ENCODE data around the gene CDK8. TPM values are rescaled to one million over a fixed set of nuclear protein-coding genes. Genes with fewer than 3 reads are reported as not detected.

CDK8 gene
- total RNA-seq, 4 donors from 2014 or later = 20.3 to 26.3 (median 23.8) TPM

GRCh38 chr13:26344980-26345379 lies 91.1 kb downstream of the CDK8 start:
- no peaks in the 10 kb centered on the region for H3K27me3 ChIP-seq
- TF ChIP-seq EP300 (IDR thresholded peaks at IDR 0.05) = no peak
- no peak for TF ChIP-seq POLR2A (IDR thresholded peaks at IDR 0.05; ENCODE audit: low read depth)
- no peak for TF ChIP-seq CTCF (IDR thresholded peaks at IDR 0.05)
- TF ChIP-seq POLR2AphosphoS5 (IDR thresholded peaks at IDR 0.05) = no peak
- no peaks in the 10 kb centered on the region for H3K4me1 ChIP-seq
- no peak overlapping the region for H3K27ac ChIP-seq (replicated peaks in 1 of 4)
- 88% methylated on average over 4 of the region's 4 CpGs for WGBS
- H3K4me3 ChIP-seq = no peak overlapping the region
- peaks cover 0 to 9% (median 4%) of the 10 kb centered on the region in 4 donors for H3K36me3 ChIP-seq
- DNase-seq (ENCODE audit: extremely low spot score) = no peak
- H3K9me3 ChIP-seq = no peaks in the 10 kb centered on the region
- intact Hi-C loops (cut with DNase I) = no loop called here

DNA sequence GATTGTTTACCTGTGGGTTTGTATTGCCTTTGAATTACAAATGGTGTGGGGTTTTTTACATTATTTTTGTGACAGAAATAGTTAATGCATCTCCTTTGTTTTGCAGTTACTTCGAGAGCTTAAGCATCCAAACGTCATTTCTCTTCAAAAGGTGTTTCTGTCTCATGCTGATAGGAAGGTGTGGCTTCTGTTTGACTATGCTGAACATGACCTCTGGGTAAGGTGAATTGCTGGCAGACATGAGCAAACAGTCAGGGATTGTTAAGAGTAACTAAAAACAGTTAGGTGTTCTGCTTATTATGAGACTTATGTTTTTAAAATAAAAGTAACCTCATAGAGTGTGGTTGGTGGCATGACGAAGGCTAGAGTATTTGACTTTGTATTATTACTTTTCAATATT lies 95.0 kb downstream of the CDK8 start:
- intact Hi-C loops (cut with DNase I) = no loop called here
- no peak overlapping the region for H3K27ac ChIP-seq (replicated peaks in 1 of 4)
- H3K9me3 ChIP-seq = no peaks in the 10 kb centered on the region
- no peak overlapping the region for H3K4me3 ChIP-seq
- WGBS = 82% methylated on average over 3 of the region's 3 CpGs
- peaks cover 0 to 23% (median 7%) of the 10 kb centered on the region in 4 donors for H3K36me3 ChIP-seq
- no peaks in the 10 kb centered on the region for H3K4me1 ChIP-seq
- no peaks in the 10 kb centered on the region for H3K27me3 ChIP-seq
- DNase-seq (ENCODE audit: extremely low spot score) = no peak
- TF ChIP-seq CTCF (IDR thresholded peaks at IDR 0.05) (no peak), EP300 (IDR thresholded peaks at IDR 0.05) (no peak), POLR2AphosphoS5 (IDR thresholded peaks at IDR 0.05) (no peak), POLR2A (IDR thresholded peaks at IDR 0.05; ENCODE audit: low read depth) (no peak)

DNA sequence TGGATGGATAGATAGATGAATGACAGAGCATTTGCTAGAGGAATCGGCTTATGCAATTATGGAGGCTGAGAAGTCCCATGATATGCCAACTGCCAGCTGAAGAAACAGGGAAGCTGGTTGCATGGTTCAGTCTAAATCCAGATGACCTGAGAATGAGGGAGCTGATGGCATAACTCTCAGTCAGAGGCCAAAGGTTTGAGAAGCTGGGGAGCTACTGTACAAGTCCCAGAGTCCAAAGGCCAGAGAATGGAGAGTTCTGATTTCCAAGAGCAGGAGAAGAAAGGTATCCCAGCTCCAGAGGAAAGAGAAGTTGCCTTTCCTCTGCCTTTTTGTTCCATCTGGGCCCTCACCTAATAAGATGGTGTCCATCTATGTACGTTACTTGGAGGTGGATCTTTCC lies 108.3 kb downstream of the CDK8 start:
- H3K9me3 ChIP-seq = no peaks in the 10 kb centered on the region
- intact Hi-C loops (cut with DNase I) = no loop called here
- H3K27me3 ChIP-seq = no peaks in the 10 kb centered on the region
- WGBS = 92% methylated on average over 2 of the region's 2 CpGs
- H3K36me3 ChIP-seq = peaks cover 0 to 8% (median 2%) of the 10 kb centered on the region in 4 donors
- DNase-seq (ENCODE audit: extremely low spot score) = no peak
- H3K27ac ChIP-seq (replicated peaks in 1 of 4) = no peak overlapping the region
- H3K4me1 ChIP-seq = no peaks in the 10 kb centered on the region
- no peak for TF ChIP-seq POLR2A (IDR thresholded peaks at IDR 0.05; ENCODE audit: low read depth)
- TF ChIP-seq POLR2AphosphoS5 (IDR thresholded peaks at IDR 0.05) = no peak
- TF ChIP-seq CTCF (IDR thresholded peaks at IDR 0.05) = no peak
- no peak for TF ChIP-seq EP300 (IDR thresholded peaks at IDR 0.05)
- H3K4me3 ChIP-seq = no peak overlapping the region

GRCh38 chr13:26370553-26370952 lies 116.6 kb downstream of the CDK8 start:
- TF ChIP-seq EP300 (IDR thresholded peaks at IDR 0.05) = no peak
- TF ChIP-seq CTCF (IDR thresholded peaks at IDR 0.05) = no peak
- no peak for TF ChIP-seq POLR2AphosphoS5 (IDR thresholded peaks at IDR 0.05)
- no peak for TF ChIP-seq POLR2A (IDR thresholded peaks at IDR 0.05; ENCODE audit: low read depth)
- Histone ChIP-seq H3K9me3 (no peaks in the 10 kb centered on the region), H3K27ac (replicated peaks in 1 of 4) (no peak overlapping the region), H3K27me3 (no peaks in the 10 kb centered on the region), H3K4me1 (peaks cover 0 to 6% (median 0%) of the 10 kb centered on the region in 4 donors), H3K4me3 (no peak overlapping the region), H3K36me3 (peaks cover 0 to 5% (median 0%) of the 10 kb centered on the region in 4 donors)
- 49% methylated on average over 2 of the region's 2 CpGs for WGBS
- DNase-seq (ENCODE audit: extremely low spot score) = no peak
- intact Hi-C loops (cut with DNase I) = no loop called here

DNA sequence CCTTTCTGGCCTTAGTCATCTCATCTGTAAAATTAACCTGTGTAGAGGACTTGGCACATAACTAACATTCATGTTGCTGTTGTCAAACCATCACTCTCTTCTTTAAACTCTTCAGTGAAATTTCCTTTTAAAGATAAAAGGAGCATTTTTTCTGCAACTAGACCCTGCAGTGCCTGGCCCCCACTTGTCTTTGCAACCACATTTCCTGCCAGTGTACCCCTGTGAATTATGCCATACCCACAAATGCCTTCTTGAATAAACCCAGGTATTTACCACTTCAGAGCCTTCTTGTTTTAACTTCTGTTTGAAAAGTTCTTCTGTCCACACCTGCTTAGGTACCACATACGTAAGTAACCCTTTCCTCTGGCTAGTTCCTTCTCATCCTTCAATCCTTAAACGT lies 118.8 kb downstream of the CDK8 start:
- TF ChIP-seq EP300 (IDR thresholded peaks at IDR 0.05) = no peak
- no peak for TF ChIP-seq POLR2A (IDR thresholded peaks at IDR 0.05; ENCODE audit: low read depth)
- no peak for TF ChIP-seq POLR2AphosphoS5 (IDR thresholded peaks at IDR 0.05)
- TF ChIP-seq CTCF (IDR thresholded peaks at IDR 0.05) = no peak

More for the DNA sequence above, 118.8 kb downstream of the CDK8 start:
- Histone ChIP-seq H3K4me1 (peaks cover 0 to 11% (median 0%) of the 10 kb centered on the region in 4 donors), H3K9me3 (no peaks in the 10 kb centered on the region), H3K27ac (replicated peaks in 1 of 4) (no peak overlapping the region), H3K27me3 (no peaks in the 10 kb centered on the region), H3K4me3 (no peak overlapping the region), H3K36me3 (peaks cover 0 to 5% (median 0%) of the 10 kb centered on the region in 4 donors)
- no peak for DNase-seq (ENCODE audit: extremely low spot score)
- intact Hi-C loops (cut with DNase I) = no loop called here
- 97% methylated on average over 2 of the region's 2 CpGs for WGBS

Data from esophagus muscularis mucosa (tissue), 4 donors.